ENCODE measurements around the gene TENM3. TPM values are rescaled to one million over a fixed set of nuclear protein-coding genes. Genes with fewer than 3 reads are reported as not detected.

The TENM3 gene
- polyA plus RNA-seq, 6 donors from 2014 or later = not detected

- no peak overlapping the region for H3K27ac Mint-ChIP-seq
- H3K9me3 Mint-ChIP-seq = peaks cover 0 to 4% (median 0%) of the 10 kb centered on the region in 7 donors
- H3K36me3 Mint-ChIP-seq = no peaks in the 10 kb centered on the region
- H3K4me1 Mint-ChIP-seq = no peaks in the 10 kb centered on the region
- ATAC-seq (ENCODE audit: low read depth in 2 of 2) = no peak
- peaks cover 15 to 21% (median 18%) of the 10 kb centered on the region in 3 donors for H3K27me3 Mint-ChIP-seq
- DNase-seq = no peak
- no peak overlapping the region for H3K4me3 Mint-ChIP-seq
These were observed 317.2 kb downstream of the TENM3 start for GRCh38 chr4:182560358-182560757.

- peaks cover 0 to 4% (median 0%) of the 10 kb centered on the region in 7 donors for H3K9me3 Mint-ChIP-seq
- H3K4me3 Mint-ChIP-seq = no peak overlapping the region
- DNase-seq = no peak
- no peaks in the 10 kb centered on the region for H3K36me3 Mint-ChIP-seq
- ATAC-seq (ENCODE audit: low read depth in 2 of 2) = no peak
- no peaks in the 10 kb centered on the region for H3K4me1 Mint-ChIP-seq
- H3K27ac Mint-ChIP-seq = no peak overlapping the region
- H3K27me3 Mint-ChIP-seq = peaks cover 15 to 21% (median 18%) of the 10 kb centered on the region in 3 donors
These were observed 319.1 kb downstream of the TENM3 start for GRCh38 chr4:182562350-182562749.

- H3K4me1 Mint-ChIP-seq = no peaks in the 10 kb centered on the region
- H3K9me3 Mint-ChIP-seq = peaks cover 0 to 4% (median 0%) of the 10 kb centered on the region in 7 donors
- H3K27me3 Mint-ChIP-seq = peaks cover 16 to 23% (median 21%) of the 10 kb centered on the region in 3 donors
- no peak overlapping the region for H3K4me3 Mint-ChIP-seq
- H3K36me3 Mint-ChIP-seq = no peaks in the 10 kb centered on the region
- DNase-seq = no peak
- no peak overlapping the region for H3K27ac Mint-ChIP-seq
- ATAC-seq (ENCODE audit: low read depth in 2 of 2) = no peak
These were observed 321.6 kb downstream of the TENM3 start for GRCh38 chr4:182564724-182565369.

GRCh38 chr4:182567119-182567518, 323.9 kb downstream of the TENM3 start:
- ATAC-seq (ENCODE audit: low read depth in 2 of 2) (no peak), DNase-seq (no peak)
- no peak overlapping the region for H3K4me3 Mint-ChIP-seq
- H3K36me3 Mint-ChIP-seq = no peaks in the 10 kb centered on the region
- H3K4me1 Mint-ChIP-seq = no peaks in the 10 kb centered on the region
- no peak overlapping the region for H3K27ac Mint-ChIP-seq
- peaks cover 0 to 4% (median 0%) of the 10 kb centered on the region in 7 donors for H3K9me3 Mint-ChIP-seq
- H3K27me3 Mint-ChIP-seq = peaks cover 11 to 19% (median 13%) of the 10 kb centered on the region in 3 donors

- ATAC-seq (ENCODE audit: low read depth in 2 of 2) = no peak
- no peak overlapping the region for H3K4me3 Mint-ChIP-seq
These were observed 326.4 kb downstream of the TENM3 start for GRCh38 chr4:182569561-182569960.

GRCh38 chr4:182574706-182575105, 331.5 kb downstream of the TENM3 start:
- Mint-ChIP-seq H3K36me3 (no peaks in the 10 kb centered on the region), H3K9me3 (peaks cover 0 to 2% (median 0%) of the 10 kb centered on the region in 7 donors), H3K27ac (no peak overlapping the region), H3K4me1 (no peaks in the 10 kb centered on the region), H3K4me3 (no peak overlapping the region), H3K27me3 (peaks cover 8 to 9% (median 8%) of the 10 kb centered on the region in 3 donors)
- DNase-seq = no peak
- no peak for ATAC-seq (ENCODE audit: low read depth in 2 of 2)

More at GRCh38 chr4:182569561-182569960, 326.4 kb downstream of the TENM3 start:
- H3K4me1 Mint-ChIP-seq = no peaks in the 10 kb centered on the region
- H3K27ac Mint-ChIP-seq = no peak overlapping the region
- H3K9me3 Mint-ChIP-seq = peaks cover 0 to 2% (median 0%) of the 10 kb centered on the region in 7 donors
- no peak for DNase-seq
- no peaks in the 10 kb centered on the region for H3K36me3 Mint-ChIP-seq
- H3K27me3 Mint-ChIP-seq = peaks cover 3 to 11% (median 8%) of the 10 kb centered on the region in 3 donors

GRCh38 chr4:182575225-182575624, 332.0 kb downstream of the TENM3 start:
- DNase-seq (no peak), ATAC-seq (ENCODE audit: low read depth in 2 of 2) (no peak)
- Mint-ChIP-seq H3K9me3 (no peaks in the 10 kb centered on the region), H3K4me3 (no peak overlapping the region), H3K4me1 (no peaks in the 10 kb centered on the region), H3K27me3 (peaks cover 5 to 8% (median 8%) of the 10 kb centered on the region in 3 donors), H3K27ac (no peak overlapping the region), H3K36me3 (no peaks in the 10 kb centered on the region)

- Mint-ChIP-seq H3K4me3 (peak overlapping the region in 1 of 8 donors; percentile 32), H3K27me3 (peaks cover 5 to 8% (median 8%) of the 10 kb centered on the region in 3 donors), H3K4me1 (no peaks in the 10 kb centered on the region), H3K27ac (no peak overlapping the region), H3K9me3 (no peaks in the 10 kb centered on the region), H3K36me3 (no peaks in the 10 kb centered on the region)
- no peak for ATAC-seq (ENCODE audit: low read depth in 2 of 2)
- DNase-seq = no peak
These were observed 333.5 kb downstream of the TENM3 start for GRCh38 chr4:182576601-182577289.

- Mint-ChIP-seq H3K9me3 (no peaks in the 10 kb centered on the region), H3K27ac (no peak overlapping the region), H3K4me1 (no peaks in the 10 kb centered on the region)
These were observed 334.2 kb downstream of the TENM3 start for GRCh38 chr4:182577411-182577810.

GRCh38 chr4:182578402-182578801, 335.2 kb downstream of the TENM3 start:
- DNase-seq = no peak
- H3K9me3 Mint-ChIP-seq = no peaks in the 10 kb centered on the region
- H3K27ac Mint-ChIP-seq = no peak overlapping the region
- no peak for ATAC-seq (ENCODE audit: low read depth in 2 of 2)
- H3K36me3 Mint-ChIP-seq = no peaks in the 10 kb centered on the region
- peaks cover 8 to 10% (median 8%) of the 10 kb centered on the region in 3 donors for H3K27me3 Mint-ChIP-seq
- H3K4me1 Mint-ChIP-seq = no peaks in the 10 kb centered on the region
- H3K4me3 Mint-ChIP-seq = no peak overlapping the region

More at GRCh38 chr4:182577411-182577810, 334.2 kb downstream of the TENM3 start:
- H3K27me3 Mint-ChIP-seq = peaks cover 8 to 10% (median 8%) of the 10 kb centered on the region in 3 donors
- ATAC-seq (ENCODE audit: low read depth in 2 of 2) (no peak), DNase-seq (no peak)
- H3K4me3 Mint-ChIP-seq = no peak overlapping the region
- H3K36me3 Mint-ChIP-seq = no peaks in the 10 kb centered on the region

- Mint-ChIP-seq H3K27ac (no peak overlapping the region), H3K4me3 (no peak overlapping the region), H3K4me1 (no peaks in the 10 kb centered on the region), H3K27me3 (peaks cover 2 to 12% (median 3%) of the 10 kb centered on the region in 3 donors), H3K9me3 (no peaks in the 10 kb centered on the region), H3K36me3 (no peaks in the 10 kb centered on the region)
- ATAC-seq (ENCODE audit: low read depth in 2 of 2) (no peak), DNase-seq (no peak)
These were observed 339.0 kb downstream of the TENM3 start for GRCh38 chr4:182582245-182582644.

- Mint-ChIP-seq H3K27ac (no peak overlapping the region), H3K27me3 (peaks cover 0 to 9% (median 0%) of the 10 kb centered on the region in 3 donors), H3K36me3 (no peaks in the 10 kb centered on the region), H3K4me1 (no peaks in the 10 kb centered on the region), H3K4me3 (no peak overlapping the region), H3K9me3 (peaks cover 0 to 9% (median 0%) of the 10 kb centered on the region in 7 donors)
- no peak for ATAC-seq (ENCODE audit: low read depth in 2 of 2)
- no peak for DNase-seq
These were observed 340.7 kb downstream of the TENM3 start for GRCh38 chr4:182583703-182584415.

GRCh38 chr4:182585321-182585720, 342.1 kb downstream of the TENM3 start:
- Mint-ChIP-seq H3K4me1 (no peaks in the 10 kb centered on the region), H3K4me3 (peak overlapping the region in 1 of 8 donors; percentile 16), H3K9me3 (peaks cover 0 to 9% (median 0%) of the 10 kb centered on the region in 7 donors), H3K36me3 (no peaks in the 10 kb centered on the region), H3K27ac (no peak overlapping the region), H3K27me3 (peaks cover 0 to 9% (median 0%) of the 10 kb centered on the region in 3 donors)
- ATAC-seq (ENCODE audit: low read depth in 2 of 2) = no peak
- no peak for DNase-seq
